Left ventricle myocardium inferior (tissue), 1 donor: ENCODE measurements around the gene CSTPP1. TPM values are rescaled to one million over a fixed set of nuclear protein-coding genes. Genes with fewer than 3 reads are reported as not detected.
A peak's percentile ranks its signal among the peaks of the same experiment; 100 is the strongest.

Experiments
- DNase-seq: peaks from one replicate; pipeline ENCODE4 v3.0.0-alpha.2; 2020
- H3K27ac ChIP-seq: fragments of 200-600 bp; replicated peaks from 2 replicates; pipeline ENCODE4 v1.8.0; 2021
- H3K27me3 ChIP-seq: fragments of 200-600 bp; 2 replicates; pipeline ENCODE4 v1.8.0; 2021; ENCODE audit warnings: low read depth
- H3K36me3 ChIP-seq: fragments of 200-600 bp; 2 replicates; pipeline ENCODE4 v1.8.0; 2021
- H3K4me1 ChIP-seq: fragments of 200-600 bp; 2 replicates; pipeline ENCODE4 v1.8.0; 2021
- H3K4me3 ChIP-seq: fragments of 200-600 bp; 2 replicates; pipeline ENCODE4 v1.8.0; 2021; ENCODE audit warnings: mild to moderate bottlenecking, moderate library complexity
- H3K9me3 ChIP-seq: fragments of 200-600 bp; replicated peaks from 2 replicates; pipeline ENCODE4 v1.8.0; 2021
- CTCF ChIP-seq: fragments of 200-600 bp; IDR thresholded peaks from 2 replicates; pipeline ENCODE4 v1.8.0; 2021; ENCODE audit warnings: antibody characterized with exemption, mild to moderate bottlenecking, borderline replicate concordance
- intact Hi-C: fragments of 100-400 bp; cut with micrococcal nuclease; formaldehyde crosslinking; loops from one replicate; pipeline ENCODE4 v1.11.0; 2022
- total RNA-seq: library from RNA; stranded (reverse); fragmentation: NEBNext Ultra II Directional; extraction: Animal tissue kit (Norgen Biotek cat#: 25700); gene quantifications from one replicate; pipeline ENCODE4 v1.2.1, GENCODE V29; 2021
- donor health status: DM: no; HTN: yes; CAD: no; lungs with severe emphysema.

The CSTPP1 gene
- total RNA-seq, 1 donor from 2014 or later, result 12.9 TPM

GRCh38 chr11:47177229-47177845, 240.8 kb downstream of the CSTPP1 start:
- TF ChIP-seq CTCF, result peak; percentile 71
- H3K4me1 ChIP-seq, result peaks cover 94% of the 10 kb centered on the region

GRCh38 chr11:47177846-47178245, 241.3 kb downstream of the CSTPP1 start:
- peak overlapping the region; percentile 95 for H3K4me3 ChIP-seq
- H3K27me3 ChIP-seq, result no peaks in the 10 kb centered on the region
- peaks cover 61% of the 10 kb centered on the region for H3K36me3 ChIP-seq
- no peak for TF ChIP-seq CTCF
- H3K4me1 ChIP-seq, result peaks cover 94% of the 10 kb centered on the region
- peak overlapping the region; percentile 98 for H3K27ac ChIP-seq
- no peaks in the 10 kb centered on the region for H3K9me3 ChIP-seq
- peak; percentile 51 for DNase-seq
- intact Hi-C loops, result no loop called here

More at GRCh38 chr11:47177229-47177845, 240.8 kb downstream of the CSTPP1 start:
- Histone ChIP-seq H3K9me3 (no peaks in the 10 kb centered on the region), H3K36me3 (peaks cover 66% of the 10 kb centered on the region), H3K4me3 (peak overlapping the region; percentile 95), H3K27ac (peak overlapping the region; percentile 98), H3K27me3 (no peaks in the 10 kb centered on the region)
- DNase-seq, result peak; percentile 56
- intact Hi-C loops, result no loop called here

- DNase-seq, result no peak
- Histone ChIP-seq H3K36me3 (peaks cover 56% of the 10 kb centered on the region), H3K27me3 (peaks cover 4% of the 10 kb centered on the region), H3K9me3 (no peaks in the 10 kb centered on the region), H3K4me1 (peaks cover 94% of the 10 kb centered on the region), H3K4me3 (peak overlapping the region; percentile 95), H3K27ac (peak overlapping the region; percentile 98)
- intact Hi-C loops, result no loop called here
- TF ChIP-seq CTCF, result no peak
These were observed 241.8 kb downstream of the CSTPP1 start for GRCh38 chr11:47178316-47178715.

- intact Hi-C loops, result no loop called here
- no peak for DNase-seq
- no peaks in the 10 kb centered on the region for H3K9me3 ChIP-seq
- H3K27ac ChIP-seq, result peak overlapping the region; percentile 98
- TF ChIP-seq CTCF, result no peak
- peaks cover 94% of the 10 kb centered on the region for H3K4me1 ChIP-seq
- H3K4me3 ChIP-seq, result peak overlapping the region; percentile 95
- peaks cover 11% of the 10 kb centered on the region for H3K27me3 ChIP-seq
- peaks cover 50% of the 10 kb centered on the region for H3K36me3 ChIP-seq
These were observed 242.4 kb downstream of the CSTPP1 start for GRCh38 chr11:47178737-47179654.

- intact Hi-C loops, result no loop called here
- peak; percentile 55 for TF ChIP-seq CTCF
- DNase-seq, result no peak
- no peaks in the 10 kb centered on the region for H3K9me3 ChIP-seq
- peaks cover 97% of the 10 kb centered on the region for H3K4me1 ChIP-seq
- H3K36me3 ChIP-seq, result peaks cover 46% of the 10 kb centered on the region
- H3K4me3 ChIP-seq, result no peak overlapping the region
- peak overlapping the region; percentile 98 for H3K27ac ChIP-seq
- peaks cover 17% of the 10 kb centered on the region for H3K27me3 ChIP-seq
These were observed 243.1 kb downstream of the CSTPP1 start for GRCh38 chr11:47179655-47179991.
